Suprapubic skin (tissue), 4 donors: Measurements from ENCODE around the gene NPAS3. TPM values are rescaled to one million over a fixed set of nuclear protein-coding genes. Genes with fewer than 3 reads are reported as not detected.
A peak's percentile ranks its signal among the peaks of the same experiment; 100 is the strongest.

Source experiments
- DNase-seq, 2 donors: peaks; one replicate each; pipeline ENCODE4 v3.0.0-alpha.2; 2019; ENCODE audit warnings: low spot score in 2 of 2
- H3K27ac ChIP-seq: fragments of 200-600 bp; sonication (generic); one replicate; pipeline ENCODE4 v1.5.1; 2019
- H3K27me3 ChIP-seq: fragments of 200-600 bp; sonication (generic); one replicate; pipeline ENCODE4 v1.5.1; 2019
- H3K36me3 ChIP-seq: fragments of 200-600 bp; sonication (generic); one replicate; pipeline ENCODE4 v1.5.1; 2019
- H3K4me1 ChIP-seq: fragments of 200-600 bp; sonication (generic); one replicate; pipeline ENCODE4 v1.5.1; 2019
- H3K4me3 ChIP-seq: fragments of 200-600 bp; sonication (generic); one replicate; pipeline ENCODE4 v1.5.1; 2019; ENCODE audit warnings: mild to moderate bottlenecking
- H3K9me3 ChIP-seq: fragments of 200-600 bp; sonication (generic); one replicate; pipeline ENCODE4 v1.5.1; 2019
- EP300 ChIP-seq: sonication (generic); formaldehyde crosslinking; IDR thresholded peaks from one replicate; pipeline ENCODE4 v1.6.1; 2017; ENCODE audit warnings: antibody characterized with exemption
- POLR2A ChIP-seq, 2 donors: fragments of 450-650 bp; IDR thresholded peaks; one replicate each; pipeline ENCODE4 v1.6.1; 2017; ENCODE audit warnings: antibody characterized with exemption in 2 of 2, mild to moderate bottlenecking in 2 of 2, moderate library complexity in 2 of 2
- POLR2AphosphoS5 ChIP-seq, 3 donors: sonication (generic); formaldehyde crosslinking; IDR thresholded peaks; one replicate each; pipeline ENCODE4 v1.6.1; 2017; ENCODE audit warnings: antibody characterized with exemption in 3 of 3
- WGBS: methylation state at CpG from one replicate; pipeline ENCODE4 v1.1.5; 2018; 5-methylcytosine and 5-hydroxymethylcytosine counted together
- total RNA-seq, 4 donors: library from RNA; depleted of rRNA; stranded (reverse); fragments of >200 nt; gene quantifications; one replicate each; pipeline ENCODE4 v1.1.0, GENCODE V29; 2016
- TF ChIP-seq, protein P1 (sequence below), 2 donors: fragments of 200-600 bp in 1 of 2; fragments of 450-650 bp in 1 of 2; sonication (generic) in 1 of 2; IDR thresholded peaks; one replicate each; pipeline ENCODE4 v1.5.1; 2016 to 2019; ENCODE audit warnings: antibody characterized with exemption in 2 of 2, mild to moderate bottlenecking in 1 of 2, moderate library complexity in 1 of 2

The NPAS3 gene
- total RNA-seq, 4 donors from 2014 or later = 0.17 to 0.45 (median 0.29) TPM; not detected in 1

DNA sequence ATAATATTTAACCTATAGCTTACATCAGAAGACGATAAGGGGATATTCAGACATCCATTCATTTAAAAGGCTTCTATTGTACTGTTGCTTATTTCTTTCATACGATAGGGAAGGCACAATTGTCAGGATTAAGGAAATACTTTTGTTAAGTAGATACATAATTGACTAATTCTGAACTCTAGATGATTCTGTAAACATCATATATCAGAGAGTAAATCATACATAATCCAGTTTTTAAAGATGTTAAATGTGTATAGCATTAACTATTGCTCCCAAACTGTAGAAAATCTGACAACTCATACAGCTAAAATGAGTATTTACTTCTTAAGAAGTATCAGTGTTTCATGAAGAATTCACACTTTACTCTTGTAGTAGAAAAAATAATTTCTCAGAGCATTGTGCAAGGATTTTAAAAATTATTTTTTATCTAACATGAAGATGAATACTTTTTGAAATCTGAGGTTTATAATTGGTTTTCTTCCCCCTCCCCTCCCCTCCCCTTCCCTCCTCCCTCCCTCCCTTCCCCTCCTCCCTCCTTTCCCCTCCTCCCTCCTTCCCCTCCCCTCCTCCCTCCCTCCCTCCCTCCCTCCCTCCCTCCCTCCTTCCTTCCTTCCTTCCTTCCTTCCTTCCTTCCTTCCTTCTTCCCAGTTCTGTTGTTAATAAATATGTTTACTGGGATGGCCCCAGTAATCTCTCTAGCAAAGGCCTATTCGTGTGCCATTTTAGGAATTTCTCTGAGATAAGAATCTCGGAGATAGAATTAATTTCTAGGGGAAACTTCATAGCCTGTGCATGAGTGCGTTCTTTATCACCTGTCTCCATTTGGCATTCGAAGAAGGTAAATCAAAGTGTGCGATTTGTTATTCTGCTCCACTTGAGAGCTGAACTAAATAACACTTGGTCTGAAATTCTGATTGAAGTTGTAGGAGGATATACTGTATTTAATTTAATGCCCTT is 2.3 kb downstream of the NPAS3 start:
- TF ChIP-seq, protein P1, sequence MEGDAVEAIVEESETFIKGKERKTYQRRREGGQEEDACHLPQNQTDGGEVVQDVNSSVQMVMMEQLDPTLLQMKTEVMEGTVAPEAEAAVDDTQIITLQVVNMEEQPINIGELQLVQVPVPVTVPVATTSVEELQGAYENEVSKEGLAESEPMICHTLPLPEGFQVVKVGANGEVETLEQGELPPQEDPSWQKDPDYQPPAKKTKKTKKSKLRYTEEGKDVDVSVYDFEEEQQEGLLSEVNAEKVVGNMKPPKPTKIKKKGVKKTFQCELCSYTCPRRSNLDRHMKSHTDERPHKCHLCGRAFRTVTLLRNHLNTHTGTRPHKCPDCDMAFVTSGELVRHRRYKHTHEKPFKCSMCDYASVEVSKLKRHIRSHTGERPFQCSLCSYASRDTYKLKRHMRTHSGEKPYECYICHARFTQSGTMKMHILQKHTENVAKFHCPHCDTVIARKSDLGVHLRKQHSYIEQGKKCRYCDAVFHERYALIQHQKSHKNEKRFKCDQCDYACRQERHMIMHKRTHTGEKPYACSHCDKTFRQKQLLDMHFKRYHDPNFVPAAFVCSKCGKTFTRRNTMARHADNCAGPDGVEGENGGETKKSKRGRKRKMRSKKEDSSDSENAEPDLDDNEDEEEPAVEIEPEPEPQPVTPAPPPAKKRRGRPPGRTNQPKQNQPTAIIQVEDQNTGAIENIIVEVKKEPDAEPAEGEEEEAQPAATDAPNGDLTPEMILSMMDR (IDR thresholded peaks at IDR 0.05) = no peak
- TF ChIP-seq POLR2A (IDR thresholded peaks at IDR 0.05) (no peak), POLR2AphosphoS5 (IDR thresholded peaks at IDR 0.05) (no peak), EP300 (no peak)
- Histone ChIP-seq H3K4me3 (peak overlapping the region; percentile 64), H3K36me3 (no peaks in the 10 kb centered on the region), H3K27ac (no peak overlapping the region), H3K27me3 (peaks cover 13% of the 10 kb centered on the region), H3K4me1 (peaks cover 10% of the 10 kb centered on the region), H3K9me3 (no peaks in the 10 kb centered on the region)
- DNase-seq = no peak
- 62% methylated on average over 7 of the region's 7 CpGs for WGBS

DNA sequence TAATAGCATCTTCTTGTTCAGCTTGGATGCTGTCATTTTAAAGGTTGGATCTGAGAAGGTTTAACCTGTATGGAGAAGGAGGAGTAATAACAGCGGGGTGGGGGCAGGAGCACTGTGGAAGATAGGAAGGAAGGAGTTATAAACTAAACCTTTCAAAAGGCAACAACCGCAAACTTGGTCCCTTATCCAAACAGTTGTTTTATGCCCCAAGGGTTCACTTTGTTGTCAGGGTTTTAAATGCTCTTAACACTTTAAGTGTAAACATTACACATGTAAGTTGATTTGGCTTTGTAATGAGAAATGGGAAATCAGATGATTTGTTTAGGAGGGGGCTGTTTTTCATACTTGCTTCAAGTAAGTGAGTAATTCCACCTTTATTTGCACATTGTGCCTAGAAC is 3.0 kb downstream of the NPAS3 start:
- no peak for DNase-seq
- Histone ChIP-seq H3K36me3 (no peaks in the 10 kb centered on the region), H3K27ac (no peak overlapping the region), H3K4me1 (peaks cover 10% of the 10 kb centered on the region), H3K27me3 (peaks cover 6% of the 10 kb centered on the region), H3K4me3 (no peak overlapping the region), H3K9me3 (no peaks in the 10 kb centered on the region)
- 71% methylated on average over 2 of the region's 2 CpGs for WGBS
- TF ChIP-seq POLR2A (IDR thresholded peaks at IDR 0.05) = no peak
- TF ChIP-seq POLR2AphosphoS5 (IDR thresholded peaks at IDR 0.05) = no peak
- no peak for TF ChIP-seq EP300
- TF ChIP-seq, protein P1 (IDR thresholded peaks at IDR 0.05) = no peak

DNA sequence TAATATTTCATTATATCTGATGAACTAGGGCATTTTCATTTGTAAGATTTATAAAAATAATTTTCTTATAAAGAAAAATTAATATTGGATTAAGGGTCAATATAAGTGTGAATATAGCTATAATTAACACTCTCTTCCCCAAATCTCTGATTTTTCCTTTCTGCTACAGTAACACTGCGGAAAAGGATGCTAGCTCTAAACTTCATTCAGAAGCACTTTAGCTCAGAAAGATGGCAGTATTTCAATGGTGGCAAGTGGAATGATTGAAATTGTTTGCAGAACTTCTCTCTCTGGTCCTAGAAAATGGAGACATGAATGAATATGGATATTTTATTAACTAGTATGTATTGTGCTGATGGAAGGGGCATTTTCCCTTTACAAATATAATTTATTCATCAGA is 8.4 kb downstream of the NPAS3 start:
- Histone ChIP-seq H3K27me3 (no peaks in the 10 kb centered on the region), H3K27ac (no peak overlapping the region), H3K4me3 (no peak overlapping the region), H3K36me3 (no peaks in the 10 kb centered on the region), H3K9me3 (no peaks in the 10 kb centered on the region), H3K4me1 (no peaks in the 10 kb centered on the region)
- WGBS = 95% methylated on average over 1 of the region's 1 CpG
- DNase-seq = no peak
- TF ChIP-seq POLR2AphosphoS5 (IDR thresholded peaks at IDR 0.05) (no peak), POLR2A (IDR thresholded peaks at IDR 0.05) (no peak), EP300 (no peak)
- TF ChIP-seq, protein P1 (IDR thresholded peaks at IDR 0.05) = no peak

DNA sequence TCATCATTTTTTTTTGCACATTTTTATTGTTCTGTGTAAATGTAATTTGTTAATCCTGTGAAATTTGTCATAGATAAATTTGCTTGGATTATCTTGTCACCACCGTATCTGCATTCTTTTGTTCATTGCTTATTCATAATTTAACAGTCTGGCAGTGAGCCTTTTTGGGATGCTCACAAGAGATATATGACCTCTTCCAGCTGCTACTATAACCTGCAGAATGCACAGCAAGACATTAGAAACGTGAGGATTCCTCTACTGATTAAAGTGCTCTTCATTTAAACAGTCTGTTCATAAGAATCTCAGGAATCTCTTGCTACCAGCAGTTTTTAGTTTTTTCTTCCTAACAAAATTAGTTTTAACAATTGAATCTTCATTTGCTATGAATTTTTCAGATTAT is 9.1 kb downstream of the NPAS3 start:
- WGBS = 41% methylated on average over 2 of the region's 2 CpGs
- no peak for DNase-seq

GRCh38 chr14:32950584-32950983 is 11.9 kb downstream of the NPAS3 start:
- H3K27ac ChIP-seq = no peak overlapping the region
- no peaks in the 10 kb centered on the region for H3K9me3 ChIP-seq
- H3K4me1 ChIP-seq = no peaks in the 10 kb centered on the region
- no peak for DNase-seq
- H3K36me3 ChIP-seq = no peaks in the 10 kb centered on the region
- WGBS = 56% methylated on average over 2 of the region's 2 CpGs
- H3K4me3 ChIP-seq = no peak overlapping the region
- TF ChIP-seq POLR2AphosphoS5 (IDR thresholded peaks at IDR 0.05) (no peak), POLR2A (IDR thresholded peaks at IDR 0.05) (no peak), EP300 (no peak)
- TF ChIP-seq, protein P1 (IDR thresholded peaks at IDR 0.05) = no peak
- H3K27me3 ChIP-seq = no peaks in the 10 kb centered on the region

More for the DNA sequence above, 9.1 kb downstream of the NPAS3 start:
- Histone ChIP-seq H3K4me3 (no peak overlapping the region), H3K27ac (no peak overlapping the region), H3K9me3 (no peaks in the 10 kb centered on the region), H3K36me3 (no peaks in the 10 kb centered on the region), H3K27me3 (no peaks in the 10 kb centered on the region), H3K4me1 (no peaks in the 10 kb centered on the region)
- TF ChIP-seq, protein P1 (IDR thresholded peaks at IDR 0.05) = no peak
- TF ChIP-seq POLR2A (IDR thresholded peaks at IDR 0.05) (no peak), EP300 (no peak), POLR2AphosphoS5 (IDR thresholded peaks at IDR 0.05) (no peak)
